Measurements from ENCODE around the gene SMIM5.

DNA sequence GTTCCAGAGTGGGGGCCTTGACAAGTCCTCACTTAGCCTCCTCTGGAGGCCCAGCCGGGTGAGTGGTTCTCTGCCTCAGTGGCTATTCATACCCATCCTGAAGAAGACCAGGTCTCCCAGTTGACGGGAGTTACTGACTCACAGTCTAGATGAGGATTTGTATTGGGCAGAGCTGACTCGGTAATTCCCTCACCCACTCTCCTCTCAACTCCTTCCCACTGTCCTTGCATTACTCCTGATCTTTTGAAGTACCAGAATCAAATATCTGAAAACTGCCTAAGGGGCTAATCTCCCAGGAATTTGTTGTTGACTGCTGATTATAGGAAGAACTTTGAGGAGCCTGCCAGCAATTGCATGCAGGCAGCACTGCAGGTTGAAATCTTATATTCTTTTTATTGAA lies 48.1 kb downstream of the SMIM5 start:
- no peak for TF ChIP-seq CTCF (IDR thresholded peaks at IDR 0.05; ENCODE audit: low read depth, low read length)
- no peak for TF ChIP-seq EZH2phosphoT487 (IDR thresholded peaks at IDR 0.05; ENCODE audit: low read depth)
